H9 (cell line): ENCODE results near the gene ZNF678. TPM values are rescaled to one million over a fixed set of nuclear protein-coding genes. Genes with fewer than 3 reads are reported as not detected.

Experiments used
- DNase-seq: peaks from one replicate; pipeline ENCODE4 v3.0.0-alpha.2; 2017
- H2AFZ ChIP-seq: one replicate; pipeline ENCODE4 v1.6.1; 2013; ENCODE audit warnings: mild to moderate bottlenecking, low read length, control low read depth, moderate library complexity
- H2AK5ac ChIP-seq: 2 replicates; pipeline ENCODE4 v1.6.1; 2013; ENCODE audit warnings: low read length, control low read depth, mixed read lengths; ENCODE audit not compliant: insufficient read length
- H2BK120ac ChIP-seq: one replicate; pipeline ENCODE4 v1.6.1; 2013; ENCODE audit warnings: low read depth, mild to moderate bottlenecking, low read length, control low read depth, inconsistent platforms; ENCODE audit not compliant: poor library complexity, severe bottlenecking
- H2BK12ac ChIP-seq: 2 replicates; pipeline ENCODE4 v1.6.1; 2013; ENCODE audit warnings: low read length, control low read depth, mixed read lengths, low read depth; ENCODE audit not compliant: insufficient read length
- H2BK15ac ChIP-seq: 2 replicates; pipeline ENCODE4 v1.6.1; 2013; ENCODE audit warnings: low read depth, low read length, control low read depth
- H2BK20ac ChIP-seq: one replicate; pipeline ENCODE4 v1.6.1; 2013; ENCODE audit warnings: low read depth, mild to moderate bottlenecking, low read length, control low read depth, inconsistent platforms; ENCODE audit not compliant: poor library complexity, severe bottlenecking
- H2BK5ac ChIP-seq: 2 replicates; pipeline ENCODE4 v1.6.1; 2013; ENCODE audit warnings: low read length, control low read depth, mixed read lengths; ENCODE audit not compliant: insufficient read length
- H3K14ac ChIP-seq: 2 replicates; pipeline ENCODE4 v1.6.1; 2013; ENCODE audit warnings: low read length, control low read depth; ENCODE audit not compliant: insufficient read depth
- H3K18ac ChIP-seq: 2 replicates; pipeline ENCODE4 v1.6.1; 2013; ENCODE audit warnings: low read depth, mild to moderate bottlenecking, mixed read lengths, low read length, control low read depth; ENCODE audit not compliant: insufficient read length
- H3K23ac ChIP-seq: 2 replicates; pipeline ENCODE4 v1.6.1; 2013; ENCODE audit warnings: low read length, control low read depth, mixed read lengths, low read depth; ENCODE audit not compliant: insufficient read length
- H3K23me2 ChIP-seq: 2 replicates; pipeline ENCODE4 v1.6.1; 2013; ENCODE audit warnings: low read depth, mild to moderate bottlenecking, mixed read lengths, low read length, control low read depth; ENCODE audit not compliant: insufficient read length, poor library complexity, severe bottlenecking
- H3K27ac ChIP-seq: 2 replicates; pipeline ENCODE4 v1.5.1; 2013; ENCODE audit warnings: low read length, control low read depth, mixed read lengths, low read depth; ENCODE audit not compliant: insufficient read length
- H3K27me3 ChIP-seq: 2 replicates; pipeline ENCODE4 v1.6.1; 2013; ENCODE audit warnings: low read length, control low read depth, inconsistent platforms; ENCODE audit not compliant: insufficient read depth
- H3K4ac ChIP-seq: 2 replicates; pipeline ENCODE4 v1.6.1; 2013; ENCODE audit warnings: low read depth, mild to moderate bottlenecking, control low read depth, inconsistent platforms, low read length, moderate library complexity
- H3K4me1 ChIP-seq: 2 replicates; pipeline ENCODE4 v1.6.1; 2013; ENCODE audit warnings: low read length, control low read depth, inconsistent platforms; ENCODE audit not compliant: insufficient read depth
- H3K4me2 ChIP-seq: 2 replicates; pipeline ENCODE4 v1.6.1; 2013; ENCODE audit warnings: low read length, control low read depth, mixed read lengths; ENCODE audit not compliant: insufficient read length, insufficient read depth
- H3K56ac ChIP-seq: 2 replicates; pipeline ENCODE4 v1.6.1; 2013; ENCODE audit warnings: low read depth, mild to moderate bottlenecking, mixed read lengths, low read length, control low read depth; ENCODE audit not compliant: insufficient read length
- H3K79me1 ChIP-seq: 2 replicates; pipeline ENCODE4 v1.6.1; 2013; ENCODE audit warnings: low read depth, mild to moderate bottlenecking, moderate library complexity, low read length, control low read depth, inconsistent platforms; ENCODE audit not compliant: insufficient read depth, poor library complexity, severe bottlenecking
- H3K79me2 ChIP-seq: 2 replicates; pipeline ENCODE4 v1.6.1; 2013; ENCODE audit warnings: low read length, control low read depth, inconsistent platforms; ENCODE audit not compliant: insufficient read depth
- H3K9ac ChIP-seq: 2 replicates; pipeline ENCODE4 v1.6.1; 2013; ENCODE audit warnings: low read length, control low read depth, mixed read lengths; ENCODE audit not compliant: insufficient read length; ENCODE audit errors: extremely low read depth
- H3K9me3 ChIP-seq: one replicate; pipeline ENCODE4 v1.6.1; 2013; ENCODE audit warnings: low read depth, low read length, inconsistent platforms; ENCODE audit not compliant: control insufficient read depth
- H3T11ph ChIP-seq: one replicate; pipeline ENCODE4 v1.6.1; 2013; ENCODE audit warnings: mild to moderate bottlenecking, low read length, control low read depth, inconsistent platforms
- H4K20me1 ChIP-seq: one replicate; pipeline ENCODE4 v1.6.1; 2013; ENCODE audit not compliant: control insufficient read depth, insufficient read length, insufficient read depth
- H4K5ac ChIP-seq: 2 replicates; pipeline ENCODE4 v1.6.1; 2013; ENCODE audit warnings: low read depth, mild to moderate bottlenecking, mixed read lengths, low read length, control low read depth; ENCODE audit not compliant: insufficient read length
- H4K8ac ChIP-seq: replicated peaks from 2 replicates; pipeline ENCODE4 v1.6.1; 2013; ENCODE audit warnings: low read length, control low read depth, mixed read lengths, low read depth; ENCODE audit not compliant: insufficient read length
- H4K91ac ChIP-seq: 2 replicates; pipeline ENCODE4 v1.6.1; 2013; ENCODE audit warnings: low read depth, mild to moderate bottlenecking, moderate library complexity, mixed read lengths, low read length, control low read depth; ENCODE audit not compliant: insufficient read length
- H3K27ac Mint-ChIP-seq, 3 experiments: 2 replicates in 2 of 3; 3 replicates in 1 of 3; pipeline ENCODE4 v1.8.0; 2020 to 2021; ENCODE audit warnings: mixed read lengths in 3 of 3, mild to moderate bottlenecking in 1 of 3, moderate library complexity in 1 of 3
- H3K27me3 Mint-ChIP-seq: 2 replicates; pipeline ENCODE4 v1.8.0; 2021; ENCODE audit warnings: low read depth, mild to moderate bottlenecking, moderate library complexity, mixed read lengths
- H3K36me3 Mint-ChIP-seq, 3 experiments: 2 replicates in 2 of 3; 3 replicates in 1 of 3; pipeline ENCODE4 v1.8.0; 2020 to 2021; ENCODE audit warnings: low read depth in 3 of 3, mixed read lengths in 3 of 3; ENCODE audit not compliant: insufficient read depth in 1 of 3
- H3K4me1 Mint-ChIP-seq, 2 experiments: 2 replicates each; pipeline ENCODE4 v1.8.0; 2020; ENCODE audit warnings: mixed read lengths in 2 of 2
- H3K4me3 Mint-ChIP-seq, 2 experiments: 2 replicates in 1 of 2; 3 replicates in 1 of 2; pipeline ENCODE4 v1.8.0; 2020 to 2021; ENCODE audit warnings: mild to moderate bottlenecking in 2 of 2, mixed read lengths in 2 of 2, moderate library complexity in 1 of 2
- H3K9me3 Mint-ChIP-seq, 2 experiments: 2 replicates in 1 of 2; 3 replicates in 1 of 2; pipeline ENCODE4 v1.8.0; 2020; ENCODE audit warnings: mild to moderate bottlenecking in 2 of 2, mixed read lengths in 2 of 2, moderate library complexity in 1 of 2
- WGBS: extraction: QIAGEN DNeasy Blood & Tissue Kit; methylation state at CpG from one replicate; pipeline ENCODE4 v1.1.7; 2013; ENCODE audit warnings: missing lambda C conversion rate, low lambda C conversion rate, mixed read lengths; ENCODE audit not compliant: insufficient read length; ENCODE audit errors: extremely low coverage; 5-methylcytosine and 5-hydroxymethylcytosine counted together
- total RNA-seq: library from RNA; stranded (reverse); gene quantifications from 2 replicates; pipeline ENCODE4 v1.2.1, GENCODE V29; 2021
- TF ChIP-seq, protein P1 (sequence below): fragments of 200-600 bp; sonication (generic); conservative IDR thresholded peaks from 3 replicates; pipeline ENCODE4 v1.8.0; 2021; ENCODE audit warnings: antibody characterized with exemption, mild to moderate bottlenecking

ZNF678 gene
- total RNA-seq, 1 experiment from 2014 or later, result 25.3 TPM

DNA sequence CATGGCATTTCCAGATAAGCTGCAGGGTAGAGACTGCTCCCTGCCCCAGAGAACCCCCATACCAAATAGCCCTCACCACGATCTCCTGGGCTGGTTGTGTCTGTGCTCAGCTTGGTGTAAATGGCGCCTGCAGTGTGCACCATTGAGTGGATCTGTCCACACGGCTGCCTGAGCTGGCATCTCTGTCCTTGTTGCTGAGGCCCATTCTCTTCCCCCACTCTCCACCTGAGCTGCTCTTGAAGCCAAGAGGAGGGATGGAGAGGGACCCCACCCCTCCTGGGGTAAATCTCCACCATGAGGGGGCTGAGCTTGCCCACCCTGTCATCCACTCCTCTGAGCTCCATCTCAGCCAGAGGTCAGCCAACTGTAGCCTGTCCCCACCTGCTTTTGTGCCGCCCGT is 18.0 kb upstream of the ZNF678 start:
- no peak overlapping the region for H4K8ac ChIP-seq
- Mint-ChIP-seq H3K36me3 (peaks cover 0 to under 1% (median 0%) of the 10 kb centered on the region in 3 experiments; a peak in 1 of 7 replicates), H3K27ac (no peak overlapping the region), H3K9me3 (peaks cover 5 to 11% of the 10 kb centered on the region in 2 experiments), H3K4me1 (peaks cover 0 to 4% of the 10 kb centered on the region in 2 experiments; a peak in 3 of 4 replicates), H3K27me3 (peaks cover 19% of the 10 kb centered on the region), H3K4me3 (no peak overlapping the region)
- no peak overlapping the region for H2BK5ac ChIP-seq
- no peak overlapping the region for H3K56ac ChIP-seq
- no peak overlapping the region for H2AFZ ChIP-seq
- H3K23me2 ChIP-seq, result peaks cover 16% of the 10 kb centered on the region
- no peak overlapping the region for H3K14ac ChIP-seq
- no peak overlapping the region for H4K5ac ChIP-seq
- no peak overlapping the region for H3K4me2 ChIP-seq
- no peak overlapping the region for H3K23ac ChIP-seq
- no peak overlapping the region for H2BK20ac ChIP-seq
- no peak overlapping the region for H3K4ac ChIP-seq
- H2AK5ac ChIP-seq, result no peak overlapping the region
- no peak for DNase-seq
- H3K27ac ChIP-seq, result no peak overlapping the region
- no CpG with 5 or more reads among the region's 5 CpGs for WGBS
- no peaks in the 10 kb centered on the region for H4K20me1 ChIP-seq
- no peak overlapping the region for H3K18ac ChIP-seq
- H2BK12ac ChIP-seq, result no peak overlapping the region
- no peak overlapping the region for H2BK120ac ChIP-seq
- H3K9me3 ChIP-seq, result no peaks in the 10 kb centered on the region
- peaks cover 3% of the 10 kb centered on the region; the same call in 1 of the 2 replicates for H3K27me3 ChIP-seq
- TF ChIP-seq, protein P1, sequence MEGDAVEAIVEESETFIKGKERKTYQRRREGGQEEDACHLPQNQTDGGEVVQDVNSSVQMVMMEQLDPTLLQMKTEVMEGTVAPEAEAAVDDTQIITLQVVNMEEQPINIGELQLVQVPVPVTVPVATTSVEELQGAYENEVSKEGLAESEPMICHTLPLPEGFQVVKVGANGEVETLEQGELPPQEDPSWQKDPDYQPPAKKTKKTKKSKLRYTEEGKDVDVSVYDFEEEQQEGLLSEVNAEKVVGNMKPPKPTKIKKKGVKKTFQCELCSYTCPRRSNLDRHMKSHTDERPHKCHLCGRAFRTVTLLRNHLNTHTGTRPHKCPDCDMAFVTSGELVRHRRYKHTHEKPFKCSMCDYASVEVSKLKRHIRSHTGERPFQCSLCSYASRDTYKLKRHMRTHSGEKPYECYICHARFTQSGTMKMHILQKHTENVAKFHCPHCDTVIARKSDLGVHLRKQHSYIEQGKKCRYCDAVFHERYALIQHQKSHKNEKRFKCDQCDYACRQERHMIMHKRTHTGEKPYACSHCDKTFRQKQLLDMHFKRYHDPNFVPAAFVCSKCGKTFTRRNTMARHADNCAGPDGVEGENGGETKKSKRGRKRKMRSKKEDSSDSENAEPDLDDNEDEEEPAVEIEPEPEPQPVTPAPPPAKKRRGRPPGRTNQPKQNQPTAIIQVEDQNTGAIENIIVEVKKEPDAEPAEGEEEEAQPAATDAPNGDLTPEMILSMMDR, result no peak
- H3K9ac ChIP-seq, result no peak overlapping the region
- H2BK15ac ChIP-seq, result no peak overlapping the region
- no peaks in the 10 kb centered on the region for H3K79me1 ChIP-seq
- H3K4me1 ChIP-seq, result no peaks in the 10 kb centered on the region
- H3T11ph ChIP-seq, result no peak overlapping the region
- no peak overlapping the region for H4K91ac ChIP-seq
- no peaks in the 10 kb centered on the region for H3K79me2 ChIP-seq
